T follicular helper cell (primary cell): ENCODE data around the gene COL28A1.
"Not testable (repeated sequence)": the region's sequence is repeated elsewhere in the genome, so short reads cannot be mapped to it uniquely, and the experiment has no call there.

Source experiments
- DNase-seq: peaks from one replicate; pipeline ENCODE4 v3.0.0-alpha.2; 2020; ENCODE audit warnings: low read depth

The COL28A1 gene

GRCh38 chr7:7416031-7416858 lies 119.4 kb downstream of the COL28A1 start:
- DNase-seq = no peak

GRCh38 chr7:7414791-7415603 lies 120.7 kb downstream of the COL28A1 start:
- no peak for DNase-seq

- no peak for DNase-seq
Observed at GRCh38 chr7:7408001-7408770, 127.5 kb downstream of the COL28A1 start.

GRCh38 chr7:7405461-7405860 lies 130.2 kb downstream of the COL28A1 start:
- no peak for DNase-seq

- no peak for DNase-seq
Observed at GRCh38 chr7:7399707-7400106, 136.0 kb downstream of the COL28A1 start.

- DNase-seq = no peak
Observed at GRCh38 chr7:7395785-7396184, 139.9 kb downstream of the COL28A1 start.

- not testable (repeated sequence) for DNase-seq
Observed at GRCh38 chr7:7388164-7388563, 147.5 kb downstream of the COL28A1 start.

- DNase-seq = no peak
Observed at GRCh38 chr7:7385421-7385820, 150.3 kb downstream of the COL28A1 start.

- no peak for DNase-seq
Observed at GRCh38 chr7:7384228-7384627, 151.4 kb downstream of the COL28A1 start.

GRCh38 chr7:7375538-7375937 lies 160.1 kb downstream of the COL28A1 start:
- no peak for DNase-seq

GRCh38 chr7:7370076-7370475 lies 165.6 kb downstream of the COL28A1 start:
- DNase-seq = no peak

GRCh38 chr7:7369134-7369533 lies 166.5 kb downstream of the COL28A1 start:
- no peak for DNase-seq

GRCh38 chr7:7354674-7355073 lies 181.0 kb downstream of the COL28A1 start:
- DNase-seq = no peak

GRCh38 chr7:7352845-7353244 lies 182.8 kb downstream of the COL28A1 start:
- DNase-seq = no peak

GRCh38 chr7:7351832-7352231 lies 183.8 kb downstream of the COL28A1 start:
- DNase-seq = no peak

GRCh38 chr7:7351156-7351555 lies 184.5 kb downstream of the COL28A1 start:
- DNase-seq = no peak

GRCh38 chr7:7349156-7349555 lies 186.5 kb downstream of the COL28A1 start:
- DNase-seq = no peak

- no peak for DNase-seq
Observed at GRCh38 chr7:7347045-7347444, 188.6 kb downstream of the COL28A1 start.

GRCh38 chr7:7344583-7344982 lies 191.1 kb downstream of the COL28A1 start:
- no peak for DNase-seq

GRCh38 chr7:7335909-7336308 lies 199.8 kb downstream of the COL28A1 start:
- DNase-seq = no peak

- DNase-seq = no peak
Observed at GRCh38 chr7:7335215-7335614, 200.5 kb downstream of the COL28A1 start.

- no peak for DNase-seq
Observed at GRCh38 chr7:7333610-7334009, 202.1 kb downstream of the COL28A1 start.
